Vagina (tissue), 2 donors: Measurements from ENCODE around the gene MTMR8. TPM values are rescaled to one million over a fixed set of nuclear protein-coding genes. Genes with fewer than 3 reads are reported as not detected.

Experiments
- DNase-seq, 2 donors: peaks; one replicate each; pipeline ENCODE4 v3.0.0-alpha.2; 2017; ENCODE audit errors: extremely low spot score in 2 of 2
- H3K27ac ChIP-seq: fragments of 200-600 bp; sonication (generic); one replicate; pipeline ENCODE4 v1.5.1; 2019
- H3K27me3 ChIP-seq: fragments of 200-600 bp; sonication (generic); one replicate; pipeline ENCODE4 v1.5.1; 2019
- H3K36me3 ChIP-seq, 2 donors: fragments of 200-600 bp; sonication (generic); one replicate each; pipeline ENCODE4 v1.5.1; 2017 to 2019
- H3K4me1 ChIP-seq: fragments of 200-600 bp; sonication (generic); one replicate; pipeline ENCODE4 v1.5.1; 2019
- H3K4me3 ChIP-seq, 2 donors: fragments of 200-600 bp; sonication (generic); 1 replicate in 1 of 2; 2 replicates in 1 of 2; pipeline ENCODE4 v1.5.1; 2016 to 2019
- H3K9me3 ChIP-seq: fragments of 200-600 bp; sonication (generic); one replicate; pipeline ENCODE4 v1.5.1; 2019
- CTCF ChIP-seq, 3 experiments: fragments of 450-650 bp in 2 of 3; fragments of 200-600 bp in 1 of 3; sonication (generic) in 1 of 3; IDR thresholded peaks; one replicate each; pipeline ENCODE4 v1.5.1; 2017 to 2019; ENCODE audit warnings: antibody characterized with exemption in 3 of 3, mild to moderate bottlenecking in 2 of 3, moderate library complexity in 2 of 3
- POLR2A ChIP-seq, 2 donors: fragments of 450-650 bp; IDR thresholded peaks; one replicate each; pipeline ENCODE4 v1.6.1; 2017; ENCODE audit warnings: antibody characterized with exemption in 2 of 2, mild to moderate bottlenecking in 2 of 2, moderate library complexity in 2 of 2
- POLR2AphosphoS5 ChIP-seq, 2 donors: sonication (generic); formaldehyde crosslinking; IDR thresholded peaks; one replicate each; pipeline ENCODE4 v1.9.0; 2017; ENCODE audit warnings: antibody characterized with exemption in 2 of 2, mild to moderate bottlenecking in 2 of 2, low read depth in 1 of 2; ENCODE audit not compliant: insufficient read depth in 1 of 2
- intact Hi-C: fragments of 100-400 bp; cut with DNase I; formaldehyde crosslinking; loops from one replicate; pipeline ENCODE4 v1.15.1; 2023
- total RNA-seq: library from RNA; depleted of rRNA; stranded (reverse); fragments of >200 nt; gene quantifications from one replicate; pipeline ENCODE4 v1.2.3, GENCODE V29; 2016

Gene MTMR8
- total RNA-seq, 1 donor from 2014 or later = 7.9 TPM

GRCh38 chrX:64334467-64334866 lies 60.8 kb downstream of the MTMR8 start:
- no peaks in the 10 kb centered on the region for H3K36me3 ChIP-seq
- DNase-seq = no peak
- H3K9me3 ChIP-seq = no peaks in the 10 kb centered on the region
- H3K4me3 ChIP-seq = no peak overlapping the region
- H3K4me1 ChIP-seq = no peaks in the 10 kb centered on the region
- no peak overlapping the region for H3K27ac ChIP-seq
- intact Hi-C loops = no loop called here
- H3K27me3 ChIP-seq = no peaks in the 10 kb centered on the region
- TF ChIP-seq CTCF (IDR thresholded peaks at IDR 0.05) (no peak), POLR2AphosphoS5 (IDR thresholded peaks at IDR 0.05; ENCODE audit: insufficient read depth in 1 of 2, low read depth in 1 of 2) (no peak), POLR2A (IDR thresholded peaks at IDR 0.05) (no peak)

- Histone ChIP-seq H3K27me3 (no peaks in the 10 kb centered on the region), H3K36me3 (no peaks in the 10 kb centered on the region), H3K4me3 (no peak overlapping the region), H3K4me1 (no peaks in the 10 kb centered on the region), H3K27ac (no peak overlapping the region), H3K9me3 (no peaks in the 10 kb centered on the region)
- TF ChIP-seq CTCF (IDR thresholded peaks at IDR 0.05) (no peak), POLR2AphosphoS5 (IDR thresholded peaks at IDR 0.05; ENCODE audit: insufficient read depth in 1 of 2, low read depth in 1 of 2) (no peak), POLR2A (IDR thresholded peaks at IDR 0.05) (no peak)
- intact Hi-C loops = no loop called here
- DNase-seq = no peak
Measured at GRCh38 chrX:64330284-64330683, 65.0 kb downstream of the MTMR8 start.

- intact Hi-C loops = no loop called here
- no peaks in the 10 kb centered on the region for H3K27me3 ChIP-seq
- H3K4me3 ChIP-seq = no peak overlapping the region
- TF ChIP-seq POLR2A (IDR thresholded peaks at IDR 0.05) (no peak), POLR2AphosphoS5 (IDR thresholded peaks at IDR 0.05; ENCODE audit: insufficient read depth in 1 of 2, low read depth in 1 of 2) (no peak), CTCF (IDR thresholded peaks at IDR 0.05) (no peak)
- H3K4me1 ChIP-seq = no peaks in the 10 kb centered on the region
- no peak overlapping the region for H3K27ac ChIP-seq
- no peaks in the 10 kb centered on the region for H3K9me3 ChIP-seq
- DNase-seq = no peak
- no peaks in the 10 kb centered on the region for H3K36me3 ChIP-seq
Measured at GRCh38 chrX:64321507-64321906, 73.7 kb downstream of the MTMR8 start.

- DNase-seq = no peak
- no peaks in the 10 kb centered on the region for H3K4me1 ChIP-seq
- H3K27me3 ChIP-seq = no peaks in the 10 kb centered on the region
- no peaks in the 10 kb centered on the region for H3K9me3 ChIP-seq
- no peak for TF ChIP-seq CTCF (IDR thresholded peaks at IDR 0.05)
- TF ChIP-seq POLR2AphosphoS5 (IDR thresholded peaks at IDR 0.05; ENCODE audit: insufficient read depth in 1 of 2, low read depth in 1 of 2) = no peak
- TF ChIP-seq POLR2A (IDR thresholded peaks at IDR 0.05) = no peak
- H3K4me3 ChIP-seq = no peak overlapping the region
- H3K36me3 ChIP-seq = no peaks in the 10 kb centered on the region
- H3K27ac ChIP-seq = no peak overlapping the region
- intact Hi-C loops = no loop called here
Measured at GRCh38 chrX:64313624-64314023, 81.6 kb downstream of the MTMR8 start.

GRCh38 chrX:64306712-64307111 lies 88.5 kb downstream of the MTMR8 start:
- Histone ChIP-seq H3K9me3 (no peaks in the 10 kb centered on the region), H3K27ac (no peak overlapping the region), H3K36me3 (no peaks in the 10 kb centered on the region), H3K27me3 (no peaks in the 10 kb centered on the region), H3K4me1 (no peaks in the 10 kb centered on the region), H3K4me3 (no peak overlapping the region)
- DNase-seq = no peak
- intact Hi-C loops = no loop called here
- TF ChIP-seq POLR2AphosphoS5 (IDR thresholded peaks at IDR 0.05; ENCODE audit: insufficient read depth in 1 of 2, low read depth in 1 of 2) (no peak), POLR2A (IDR thresholded peaks at IDR 0.05) (no peak), CTCF (IDR thresholded peaks at IDR 0.05) (no peak)
